WERI-Rb-1 (cell line): ENCODE data around the gene WNK3.

Source experiments
- DNase-seq: peaks from one replicate; pipeline ENCODE4 v3.0.0-alpha.2; 2020
- H3K27ac ChIP-seq: fragments of 250-450 bp; sonication (Bioruptor Pico); 2 replicates; pipeline ENCODE4 v1.5.1; 2020; ENCODE audit warnings: mild to moderate bottlenecking, moderate library complexity
- H3K27me3 ChIP-seq: fragments of 250-450 bp; sonication (Bioruptor Pico); 2 replicates; pipeline ENCODE4 v1.5.1; 2021; ENCODE audit warnings: mild to moderate bottlenecking, low read depth, moderate library complexity; ENCODE audit not compliant: insufficient read depth, severe bottlenecking
- H3K36me3 ChIP-seq: fragments of 250-450 bp; sonication (Bioruptor Pico); 2 replicates; pipeline ENCODE4 v1.5.1; 2020; ENCODE audit warnings: mild to moderate bottlenecking, moderate library complexity
- H3K4me3 ChIP-seq: 2 replicates; pipeline ENCODE4 v1.5.1; 2011; ENCODE audit warnings: low read depth, mild to moderate bottlenecking, control low read depth, low read length
- H3K9me3 ChIP-seq: fragments of 250-450 bp; sonication (Bioruptor Pico); 2 replicates; pipeline ENCODE4 v1.5.1; 2021; ENCODE audit warnings: mild to moderate bottlenecking, moderate library complexity; ENCODE audit not compliant: severe bottlenecking
- TF ChIP-seq, protein P1 (sequence below): IDR thresholded peaks from 2 replicates; pipeline ENCODE4 v1.5.1; 2011; ENCODE audit warnings: low read depth, mild to moderate bottlenecking, control low read depth, inconsistent platforms, low read length

WNK3 gene

GRCh38 chrX:54194982-54195588, 162.8 kb downstream of the WNK3 start:
- Histone ChIP-seq H3K9me3 (no peaks in the 10 kb centered on the region), H3K27me3 (peaks cover 2% of the 10 kb centered on the region), H3K36me3 (no peaks in the 10 kb centered on the region), H3K27ac (no peak overlapping the region), H3K4me3 (no peak overlapping the region)
- TF ChIP-seq, protein P1, sequence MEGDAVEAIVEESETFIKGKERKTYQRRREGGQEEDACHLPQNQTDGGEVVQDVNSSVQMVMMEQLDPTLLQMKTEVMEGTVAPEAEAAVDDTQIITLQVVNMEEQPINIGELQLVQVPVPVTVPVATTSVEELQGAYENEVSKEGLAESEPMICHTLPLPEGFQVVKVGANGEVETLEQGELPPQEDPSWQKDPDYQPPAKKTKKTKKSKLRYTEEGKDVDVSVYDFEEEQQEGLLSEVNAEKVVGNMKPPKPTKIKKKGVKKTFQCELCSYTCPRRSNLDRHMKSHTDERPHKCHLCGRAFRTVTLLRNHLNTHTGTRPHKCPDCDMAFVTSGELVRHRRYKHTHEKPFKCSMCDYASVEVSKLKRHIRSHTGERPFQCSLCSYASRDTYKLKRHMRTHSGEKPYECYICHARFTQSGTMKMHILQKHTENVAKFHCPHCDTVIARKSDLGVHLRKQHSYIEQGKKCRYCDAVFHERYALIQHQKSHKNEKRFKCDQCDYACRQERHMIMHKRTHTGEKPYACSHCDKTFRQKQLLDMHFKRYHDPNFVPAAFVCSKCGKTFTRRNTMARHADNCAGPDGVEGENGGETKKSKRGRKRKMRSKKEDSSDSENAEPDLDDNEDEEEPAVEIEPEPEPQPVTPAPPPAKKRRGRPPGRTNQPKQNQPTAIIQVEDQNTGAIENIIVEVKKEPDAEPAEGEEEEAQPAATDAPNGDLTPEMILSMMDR = no peak
- no peak for DNase-seq

DNA sequence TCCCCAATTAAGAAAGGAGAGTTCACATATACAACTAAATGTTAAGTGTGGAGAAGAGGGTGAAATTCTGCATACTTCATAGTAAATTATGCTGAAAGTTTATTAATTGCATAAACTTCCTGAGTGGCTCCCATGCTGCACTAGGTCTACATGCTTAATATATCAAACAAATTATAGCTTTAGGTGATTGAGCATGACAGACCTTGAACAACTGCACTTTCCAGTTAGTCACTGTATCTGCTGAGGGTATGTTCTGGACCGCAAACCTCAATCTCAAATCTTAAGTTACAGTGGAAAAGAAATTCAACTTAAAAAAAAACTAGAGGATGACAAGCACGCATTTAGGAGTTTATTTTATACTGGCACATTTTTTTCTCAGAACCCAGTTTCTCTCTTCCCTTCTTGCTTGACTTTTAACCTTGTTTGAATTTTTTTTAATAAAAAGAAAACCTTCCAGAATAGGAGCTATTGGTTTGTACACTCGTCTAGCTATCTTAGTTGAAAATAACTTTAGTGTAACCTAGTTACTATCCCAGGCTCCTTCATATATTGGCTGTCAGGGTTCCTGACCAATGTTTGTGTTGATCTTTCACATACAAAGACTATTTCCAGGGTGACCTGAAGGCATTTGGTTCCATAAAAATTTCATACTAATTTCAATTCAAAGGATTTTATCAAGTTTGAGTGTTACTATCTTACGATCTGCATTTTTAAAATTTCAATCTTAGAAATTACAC, 164.6 kb downstream of the WNK3 start:
- TF ChIP-seq, protein P1 = no peak
- Histone ChIP-seq H3K36me3 (no peaks in the 10 kb centered on the region), H3K27ac (no peak overlapping the region), H3K4me3 (no peak overlapping the region), H3K9me3 (no peaks in the 10 kb centered on the region), H3K27me3 (no peaks in the 10 kb centered on the region)
- no peak for DNase-seq

GRCh38 chrX:54184474-54184873, 173.4 kb downstream of the WNK3 start:
- Histone ChIP-seq H3K27me3 (no peaks in the 10 kb centered on the region), H3K9me3 (no peaks in the 10 kb centered on the region), H3K4me3 (no peak overlapping the region), H3K27ac (no peak overlapping the region), H3K36me3 (peaks cover 4% of the 10 kb centered on the region; the same call in 1 of the 2 replicates)
- TF ChIP-seq, protein P1 = no peak
- DNase-seq = no peak

- TF ChIP-seq, protein P1 = no peak
- Histone ChIP-seq H3K27ac (peak within 1 kb of the TSS; percentile 85), H3K27me3 (no peaks in the 10 kb centered on the region), H3K9me3 (no peaks in the 10 kb centered on the region), H3K36me3 (peaks cover 4% of the 10 kb centered on the region; the same call in 1 of the 2 replicates), H3K4me3 (peak within 1 kb of the TSS; percentile 62)
- DNase-seq = peak; percentile 71
Observed at GRCh38 chrX:54182864-54183613, 174.8 kb downstream of the WNK3 start, which contains the start of gene FAM120C. TSS of gene FAM120C (minus strand) at chrX:54183254. CDS start at chrX:54183198, 56 bp downstream.

- Histone ChIP-seq H3K4me3 (peak overlapping the region; percentile 62), H3K27ac (peak overlapping the region; percentile 85), H3K27me3 (no peaks in the 10 kb centered on the region), H3K36me3 (peaks cover 4% of the 10 kb centered on the region; the same call in 1 of the 2 replicates), H3K9me3 (no peaks in the 10 kb centered on the region)
- TF ChIP-seq, protein P1 = no peak
- DNase-seq = peak; percentile 37
Observed at GRCh38 chrX:54182194-54182863, 175.5 kb downstream of the WNK3 start.
